Measurements from ENCODE around the gene ATRN. TPM values are rescaled to one million over a fixed set of nuclear protein-coding genes. Genes with fewer than 3 reads are reported as not detected.

The ATRN gene
- total and polyA plus RNA-seq, 4 donors = 4.2 to 38.5 (median 21.2) TPM

DNA sequence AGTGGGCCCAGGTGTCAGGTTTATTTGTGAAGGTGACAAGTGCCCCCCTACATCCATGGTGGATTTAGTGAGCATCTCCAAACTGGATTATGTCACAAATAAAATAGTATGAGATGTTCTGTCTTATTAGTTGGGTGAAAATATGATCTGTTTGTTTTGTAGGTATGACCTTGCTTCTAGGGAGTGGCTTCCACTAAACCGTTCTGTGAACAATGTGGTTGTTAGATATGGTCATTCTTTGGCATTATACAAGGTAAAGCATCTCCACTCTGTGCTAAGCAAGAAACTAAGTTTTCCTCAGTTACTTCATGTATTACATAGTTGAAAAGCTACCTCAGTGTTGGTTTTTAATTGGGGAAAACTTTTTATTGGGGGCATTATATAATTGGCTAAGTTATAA is 88.4 kb downstream of the ATRN start:
- WGBS, 2 donors = 75 to 80% methylated on average over 1 of the region's 1 CpG
- H3K9me3 ChIP-seq (ENCODE audit: control insufficient read depth in 4 of 4, insufficient read depth in 3 of 4, low read length in 3 of 4) = no peaks in the 10 kb centered on the region
- H3K36me3 ChIP-seq (ENCODE audit: control insufficient read depth in 4 of 4, insufficient read depth in 4 of 4, low read length in 4 of 4) = peaks cover 0 to 6% (median 3%) of the 10 kb centered on the region in 4 donors
- H3K27ac ChIP-seq (ENCODE audit: low read depth in 1 of 2, low read length in 1 of 2) = no peak overlapping the region
- no peak overlapping the region for H3K4me3 ChIP-seq
- H3K27me3 ChIP-seq (ENCODE audit: control insufficient read depth in 3 of 3, insufficient read depth in 3 of 3, low read length in 2 of 3) = no peaks in the 10 kb centered on the region
- peaks cover 0 to 5% (median 0%) of the 10 kb centered on the region in 5 donors for H3K4me1 ChIP-seq (ENCODE audit: control insufficient read depth in 5 of 5, insufficient read depth in 5 of 5, low read length in 5 of 5)
- H3K9ac ChIP-seq (ENCODE audit: insufficient read depth in 1 of 2, low read length in 2 of 2) = no peak overlapping the region
- ATAC-seq (ENCODE audit: insufficient read depth, low FRiP score) = no peak
- DNase-seq = no peak
- TF ChIP-seq, protein P1, sequence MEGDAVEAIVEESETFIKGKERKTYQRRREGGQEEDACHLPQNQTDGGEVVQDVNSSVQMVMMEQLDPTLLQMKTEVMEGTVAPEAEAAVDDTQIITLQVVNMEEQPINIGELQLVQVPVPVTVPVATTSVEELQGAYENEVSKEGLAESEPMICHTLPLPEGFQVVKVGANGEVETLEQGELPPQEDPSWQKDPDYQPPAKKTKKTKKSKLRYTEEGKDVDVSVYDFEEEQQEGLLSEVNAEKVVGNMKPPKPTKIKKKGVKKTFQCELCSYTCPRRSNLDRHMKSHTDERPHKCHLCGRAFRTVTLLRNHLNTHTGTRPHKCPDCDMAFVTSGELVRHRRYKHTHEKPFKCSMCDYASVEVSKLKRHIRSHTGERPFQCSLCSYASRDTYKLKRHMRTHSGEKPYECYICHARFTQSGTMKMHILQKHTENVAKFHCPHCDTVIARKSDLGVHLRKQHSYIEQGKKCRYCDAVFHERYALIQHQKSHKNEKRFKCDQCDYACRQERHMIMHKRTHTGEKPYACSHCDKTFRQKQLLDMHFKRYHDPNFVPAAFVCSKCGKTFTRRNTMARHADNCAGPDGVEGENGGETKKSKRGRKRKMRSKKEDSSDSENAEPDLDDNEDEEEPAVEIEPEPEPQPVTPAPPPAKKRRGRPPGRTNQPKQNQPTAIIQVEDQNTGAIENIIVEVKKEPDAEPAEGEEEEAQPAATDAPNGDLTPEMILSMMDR (IDR thresholded peaks at IDR 0.05; ENCODE audit: control extremely low read depth, extremely low read depth) = no peak

DNA sequence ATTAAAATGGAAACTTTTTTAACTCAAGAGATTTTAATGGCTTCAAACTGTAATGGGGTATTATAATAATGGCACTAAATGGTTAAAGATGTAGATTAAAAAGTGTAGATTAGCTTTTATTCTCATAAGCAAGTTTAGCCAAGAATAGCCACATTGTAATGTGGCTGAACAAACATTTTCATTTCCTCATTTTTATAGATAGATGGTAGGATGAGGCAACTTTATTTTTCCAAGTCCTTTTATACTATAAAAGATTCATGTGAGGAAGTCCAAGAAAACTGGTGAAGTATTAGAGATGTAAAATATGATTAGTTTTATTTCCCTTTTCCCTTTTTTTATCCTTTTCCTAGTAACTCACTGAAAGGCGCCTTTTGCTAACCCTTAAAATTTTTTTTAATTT is 88.8 kb downstream of the ATRN start:
- 82 to 87% methylated on average over 1 of the region's 1 CpG for WGBS, 2 donors
- Histone ChIP-seq H3K27me3 (ENCODE audit: control insufficient read depth in 3 of 3, insufficient read depth in 3 of 3, low read length in 2 of 3) (no peaks in the 10 kb centered on the region), H3K4me3 (no peak overlapping the region), H3K27ac (ENCODE audit: low read depth in 1 of 2, low read length in 1 of 2) (no peak overlapping the region), H3K9ac (ENCODE audit: insufficient read depth in 1 of 2, low read length in 2 of 2) (no peak overlapping the region), H3K9me3 (ENCODE audit: control insufficient read depth in 4 of 4, insufficient read depth in 3 of 4, low read length in 3 of 4) (no peaks in the 10 kb centered on the region), H3K36me3 (ENCODE audit: control insufficient read depth in 4 of 4, insufficient read depth in 4 of 4, low read length in 4 of 4) (peaks cover 0 to 7% (median 3%) of the 10 kb centered on the region in 4 donors), H3K4me1 (ENCODE audit: control insufficient read depth in 5 of 5, insufficient read depth in 5 of 5, low read length in 5 of 5) (peaks cover 0 to 6% (median 0%) of the 10 kb centered on the region in 5 donors)
- ATAC-seq (ENCODE audit: insufficient read depth, low FRiP score) (no peak), DNase-seq (no peak)
- TF ChIP-seq, protein P1 (IDR thresholded peaks at IDR 0.05; ENCODE audit: control extremely low read depth, extremely low read depth) = no peak

DNA sequence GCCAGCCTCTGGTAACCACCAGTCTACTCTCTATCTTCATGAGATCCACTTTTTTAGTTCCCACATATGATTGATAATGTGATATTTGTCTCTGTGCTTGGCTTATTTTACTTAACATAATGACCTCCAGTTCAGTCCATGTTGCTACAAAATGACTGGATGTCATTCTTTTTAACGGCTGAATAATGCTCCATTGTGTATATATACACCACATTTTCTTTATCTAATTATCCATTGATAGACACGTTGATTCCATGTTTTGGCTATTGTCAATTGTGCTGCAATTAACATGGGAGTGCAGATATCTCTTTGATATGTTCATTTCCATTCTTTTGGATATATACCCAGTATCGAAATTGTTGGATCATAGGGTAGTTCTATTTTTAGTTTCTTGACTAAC is 89.3 kb downstream of the ATRN start:
- no peaks in the 10 kb centered on the region for H3K27me3 ChIP-seq (ENCODE audit: control insufficient read depth in 3 of 3, insufficient read depth in 3 of 3, low read length in 2 of 3)
- peaks cover 0 to 6% (median 0%) of the 10 kb centered on the region in 5 donors for H3K4me1 ChIP-seq (ENCODE audit: control insufficient read depth in 5 of 5, insufficient read depth in 5 of 5, low read length in 5 of 5)
- H3K9ac ChIP-seq (ENCODE audit: insufficient read depth in 1 of 2, low read length in 2 of 2) = no peak overlapping the region
- DNase-seq (no peak), ATAC-seq (ENCODE audit: insufficient read depth, low FRiP score) (no peak)
- TF ChIP-seq, protein P1 (IDR thresholded peaks at IDR 0.05; ENCODE audit: control extremely low read depth, extremely low read depth) = no peak
- no peak overlapping the region for H3K4me3 ChIP-seq
- 94 to 96% methylated on average over 3 of the region's 3 CpGs for WGBS, 2 donors
- no peaks in the 10 kb centered on the region for H3K9me3 ChIP-seq (ENCODE audit: control insufficient read depth in 4 of 4, insufficient read depth in 3 of 4, low read length in 3 of 4)
- peaks cover 0 to 7% (median 4%) of the 10 kb centered on the region in 4 donors for H3K36me3 ChIP-seq (ENCODE audit: control insufficient read depth in 4 of 4, insufficient read depth in 4 of 4, low read length in 4 of 4)
- H3K27ac ChIP-seq (ENCODE audit: low read depth in 1 of 2, low read length in 1 of 2) = no peak overlapping the region

DNA sequence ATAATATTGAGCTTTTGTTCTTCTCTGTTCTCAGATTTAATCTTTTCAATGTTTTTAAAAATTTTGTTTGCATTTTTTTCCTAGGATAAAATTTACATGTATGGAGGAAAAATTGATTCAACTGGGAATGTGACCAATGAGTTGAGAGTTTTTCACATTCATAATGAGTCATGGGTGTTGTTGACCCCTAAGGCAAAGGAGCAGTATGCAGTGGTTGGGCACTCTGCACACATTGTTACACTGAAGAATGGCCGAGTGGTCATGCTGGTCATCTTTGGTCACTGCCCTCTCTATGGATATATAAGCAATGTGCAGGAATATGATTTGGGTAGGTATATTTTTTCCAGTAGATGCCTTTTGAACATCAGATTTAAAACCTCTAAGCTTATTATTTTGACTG is 89.8 kb downstream of the ATRN start:
- no peak for ATAC-seq (ENCODE audit: insufficient read depth, low FRiP score)
- H3K9me3 ChIP-seq (ENCODE audit: control insufficient read depth in 4 of 4, insufficient read depth in 3 of 4, low read length in 3 of 4) = no peaks in the 10 kb centered on the region
- peaks cover 0 to 7% (median 4%) of the 10 kb centered on the region in 4 donors for H3K36me3 ChIP-seq (ENCODE audit: control insufficient read depth in 4 of 4, insufficient read depth in 4 of 4, low read length in 4 of 4)
- no peak overlapping the region for H3K27ac ChIP-seq (ENCODE audit: low read depth in 1 of 2, low read length in 1 of 2)
- H3K4me3 ChIP-seq = no peak overlapping the region
- no peak overlapping the region for H3K9ac ChIP-seq (ENCODE audit: insufficient read depth in 1 of 2, low read length in 2 of 2)
- no peak for DNase-seq
- peaks cover 0 to 6% (median 0%) of the 10 kb centered on the region in 5 donors for H3K4me1 ChIP-seq (ENCODE audit: control insufficient read depth in 5 of 5, insufficient read depth in 5 of 5, low read length in 5 of 5)
- H3K27me3 ChIP-seq (ENCODE audit: control insufficient read depth in 3 of 3, insufficient read depth in 3 of 3, low read length in 2 of 3) = no peaks in the 10 kb centered on the region
- TF ChIP-seq, protein P1 (IDR thresholded peaks at IDR 0.05; ENCODE audit: control extremely low read depth, extremely low read depth) = no peak
- WGBS, 2 donors = 80 to 88% methylated on average over 1 of the region's 1 CpG

All from lung (tissue), 12 donors.